ENCODE data around the gene MAP7. TPM values are rescaled to one million over a fixed set of nuclear protein-coding genes. Genes with fewer than 3 reads are reported as not detected.

Gene MAP7
- total RNA-seq, 1 experiment from 2014 or later = 14.8 TPM

DNA sequence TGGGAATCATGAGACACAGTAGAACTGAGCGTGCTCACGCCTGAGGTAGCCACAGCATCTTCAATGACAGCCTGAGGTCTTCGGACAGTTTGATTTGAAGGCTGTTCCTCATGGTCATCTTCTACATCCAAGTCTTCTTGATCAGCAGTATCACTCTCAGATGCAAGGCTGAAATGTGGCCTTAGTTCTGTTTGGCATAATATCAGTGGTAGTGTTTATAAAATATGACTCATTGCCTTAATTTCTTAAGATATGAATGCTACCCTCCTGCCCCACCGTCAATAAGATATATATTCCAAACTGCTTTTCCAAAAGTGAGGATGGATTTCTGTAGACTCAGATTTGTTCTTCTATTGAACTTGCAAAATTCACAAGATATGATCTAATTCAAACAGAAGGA lies 17.5 kb upstream of the MAP7 start:
- no peak for DNase-seq (ENCODE audit: low read depth)
- in situ Hi-C loops (cut with HindIII; ENCODE audit: low pct_unique_long_range_greater_than_20kb, low sequenced_read_pairs) = no loop called here

DNA sequence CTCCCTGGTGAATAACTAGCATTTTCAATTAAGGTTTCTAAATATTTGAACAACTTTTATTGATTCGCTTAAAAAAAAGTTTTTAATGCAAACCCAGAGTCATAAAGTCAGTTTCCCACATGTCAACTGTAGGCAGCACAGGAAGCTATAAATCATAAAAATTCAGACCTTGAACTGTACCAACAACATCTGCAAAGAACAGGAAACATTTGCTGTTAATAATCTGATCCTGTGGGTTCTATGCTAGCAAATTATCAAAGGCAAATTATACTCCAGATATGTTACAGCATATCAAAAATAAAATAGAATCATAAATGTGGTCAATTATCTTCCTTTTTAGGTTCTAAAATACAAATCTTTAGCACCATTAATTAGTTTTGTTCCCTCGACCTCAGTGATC lies 16.6 kb upstream of the MAP7 start:
- no peak for DNase-seq (ENCODE audit: low read depth)

DNA sequence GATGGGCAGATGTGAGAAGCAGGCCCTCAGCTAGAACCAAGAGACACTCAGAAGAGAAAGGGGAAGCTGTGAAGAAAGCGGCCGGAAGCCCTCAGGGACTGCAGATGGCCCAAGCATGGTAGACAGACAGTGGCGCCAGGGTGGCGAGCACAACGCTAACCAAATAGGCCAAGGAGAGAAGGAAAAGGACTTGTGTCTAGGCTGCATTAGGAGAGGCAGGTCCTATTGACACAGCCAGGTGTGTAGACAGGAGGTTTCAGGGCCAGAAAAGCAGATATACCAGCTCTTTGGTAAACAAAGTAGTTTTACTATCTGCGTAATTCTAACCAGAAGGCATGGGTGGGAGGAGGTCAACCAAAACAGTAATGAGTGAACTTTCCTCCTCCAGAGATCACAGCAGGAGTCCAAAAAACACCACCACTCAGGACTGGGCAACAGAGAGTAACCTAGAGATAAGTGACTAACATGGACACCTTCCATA lies 15.8 kb upstream of the MAP7 start:
- DNase-seq (ENCODE audit: low read depth) = no peak
- in situ Hi-C loops (cut with HindIII; ENCODE audit: low pct_unique_long_range_greater_than_20kb, low sequenced_read_pairs) = no loop called here

More for the DNA sequence above, 16.6 kb upstream of the MAP7 start:
- in situ Hi-C loops (cut with HindIII; ENCODE audit: low pct_unique_long_range_greater_than_20kb, low sequenced_read_pairs) = no loop called here

DNA sequence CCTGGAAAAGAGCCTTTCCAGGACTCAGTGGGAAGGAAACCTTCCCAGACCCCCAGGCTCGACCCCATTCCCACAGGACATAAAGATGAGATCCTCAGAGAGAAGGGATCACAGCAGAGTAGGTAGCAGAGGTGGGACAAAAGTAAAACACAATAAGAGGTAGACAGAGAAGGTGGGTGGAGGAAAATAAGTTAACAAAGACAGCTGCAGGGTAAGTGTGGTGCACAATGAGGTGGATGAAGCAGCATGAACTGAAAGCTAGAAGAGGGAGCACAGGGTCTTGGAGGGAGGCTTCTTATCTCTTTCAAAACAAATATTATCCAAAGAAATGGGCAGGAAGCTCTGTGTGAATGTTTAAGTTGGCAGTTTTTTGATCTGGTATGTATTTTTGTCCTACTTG lies 14.0 kb upstream of the MAP7 start:
- in situ Hi-C loops (cut with HindIII; ENCODE audit: low pct_unique_long_range_greater_than_20kb, low sequenced_read_pairs) = no loop called here
- no peak for DNase-seq (ENCODE audit: low read depth)

DNA sequence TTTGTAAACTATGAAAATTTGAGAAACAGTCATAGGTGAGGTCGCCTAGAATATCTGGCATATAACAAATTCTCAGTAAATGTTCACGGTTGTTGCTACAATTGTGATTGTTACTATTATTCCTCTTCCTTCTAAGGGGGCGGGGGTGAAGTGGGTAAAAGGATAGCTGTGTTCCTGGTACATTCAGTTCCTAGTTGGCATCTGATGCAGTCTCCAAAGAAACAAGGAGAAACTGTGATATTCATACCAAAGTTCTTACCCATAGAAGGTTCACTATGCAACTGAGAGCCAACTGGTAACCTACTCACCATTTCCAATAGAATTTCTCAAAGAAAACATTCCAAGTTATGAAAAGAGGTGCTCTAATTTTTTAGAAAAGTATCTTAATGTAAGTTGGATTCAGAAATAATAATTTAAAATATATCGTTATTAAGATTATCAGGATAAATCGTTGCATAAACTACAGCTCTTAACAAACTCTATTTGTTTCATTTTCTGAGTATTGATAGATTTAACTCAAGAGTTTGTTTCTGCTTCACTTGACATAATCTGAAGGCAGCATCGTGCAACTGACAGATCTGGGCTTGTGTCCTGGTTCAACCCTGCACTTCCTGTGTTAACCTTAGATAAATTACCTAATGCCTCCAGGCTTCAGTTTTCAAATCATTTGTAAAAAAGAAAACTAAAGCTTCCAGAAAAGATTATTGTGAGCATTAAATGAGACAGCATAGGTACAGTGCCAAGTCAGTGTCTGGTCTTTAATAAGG lies 13.3 kb upstream of the MAP7 start:
- in situ Hi-C loops (cut with HindIII; ENCODE audit: low pct_unique_long_range_greater_than_20kb, low sequenced_read_pairs) = no loop called here
- no peak for DNase-seq (ENCODE audit: low read depth)

DNA sequence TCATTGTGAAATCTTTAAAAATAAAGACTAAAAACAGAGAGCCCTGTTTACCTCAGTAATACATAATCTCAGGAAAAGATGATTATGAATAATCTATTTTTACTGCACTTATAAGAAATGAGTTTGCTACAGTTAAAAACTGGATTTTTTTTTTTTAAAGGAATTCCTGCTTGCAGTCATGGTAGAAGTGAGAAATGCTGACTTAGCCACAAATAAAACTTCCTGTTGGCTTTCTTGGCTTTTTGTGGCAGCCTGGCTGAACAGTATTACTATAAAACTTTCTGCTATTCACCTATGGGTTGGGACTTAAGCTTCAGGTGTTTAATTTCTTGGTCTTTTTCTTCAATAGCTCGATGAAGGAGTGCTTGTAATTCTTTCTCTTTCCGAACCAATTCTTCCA lies 12.0 kb upstream of the MAP7 start:
- in situ Hi-C loops (cut with HindIII; ENCODE audit: low pct_unique_long_range_greater_than_20kb, low sequenced_read_pairs) = no loop called here
- DNase-seq (ENCODE audit: low read depth) = no peak

DNA sequence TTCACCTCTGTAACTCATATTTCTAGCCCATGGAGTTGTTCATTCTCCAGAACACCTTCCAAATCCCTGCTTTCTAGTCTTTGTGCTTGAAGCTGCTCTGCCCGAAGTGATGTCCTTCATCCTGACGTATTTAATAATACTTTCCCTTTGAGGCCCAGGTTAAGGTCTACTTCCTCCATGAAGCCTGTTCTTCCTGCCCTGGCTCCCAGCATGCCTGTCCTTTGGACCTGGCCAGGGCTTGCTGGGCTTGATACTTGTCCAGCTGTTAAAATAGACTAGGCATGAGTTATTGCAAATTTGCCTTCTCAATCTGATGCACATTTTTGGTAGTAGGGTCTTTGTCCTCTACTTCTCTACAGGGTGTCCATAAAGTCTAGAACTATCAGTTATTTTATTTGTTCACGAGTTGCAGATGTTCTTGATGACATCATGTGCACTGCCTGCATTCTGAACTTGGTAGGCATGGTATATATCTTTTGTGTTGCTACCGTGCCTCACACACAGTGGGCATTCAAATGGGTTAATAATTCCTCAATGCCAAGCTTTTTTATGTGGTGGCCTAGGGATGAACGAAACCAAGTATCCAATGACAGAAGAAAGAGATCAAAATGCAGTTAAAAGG lies 3.1 kb upstream of the MAP7 start:
- DNase-seq (ENCODE audit: low read depth) = no peak
- in situ Hi-C loops (cut with HindIII; ENCODE audit: low pct_unique_long_range_greater_than_20kb, low sequenced_read_pairs) = no loop called here

DNA sequence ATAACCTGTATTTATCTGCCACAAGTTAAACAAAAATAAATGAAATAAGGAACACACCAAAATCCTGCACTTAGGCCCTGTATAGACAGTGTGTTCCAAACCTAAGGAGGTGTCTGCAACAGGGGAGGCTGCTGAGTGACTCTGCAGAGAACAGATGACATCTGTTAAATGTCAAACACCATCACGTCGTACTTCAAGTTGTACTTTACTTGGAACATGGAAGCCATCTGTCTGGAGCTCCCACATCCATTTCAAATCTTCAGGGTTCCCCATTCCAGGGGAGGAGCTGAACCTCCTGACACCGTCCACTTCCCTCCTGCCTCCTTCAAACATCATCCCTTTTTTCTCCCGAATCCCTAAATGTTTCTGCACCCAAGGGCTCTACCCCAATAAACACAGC lies 1.8 kb upstream of the MAP7 start:
- no peak for DNase-seq (ENCODE audit: low read depth)
- in situ Hi-C loops (cut with HindIII; ENCODE audit: low pct_unique_long_range_greater_than_20kb, low sequenced_read_pairs) = no loop called here

DNA sequence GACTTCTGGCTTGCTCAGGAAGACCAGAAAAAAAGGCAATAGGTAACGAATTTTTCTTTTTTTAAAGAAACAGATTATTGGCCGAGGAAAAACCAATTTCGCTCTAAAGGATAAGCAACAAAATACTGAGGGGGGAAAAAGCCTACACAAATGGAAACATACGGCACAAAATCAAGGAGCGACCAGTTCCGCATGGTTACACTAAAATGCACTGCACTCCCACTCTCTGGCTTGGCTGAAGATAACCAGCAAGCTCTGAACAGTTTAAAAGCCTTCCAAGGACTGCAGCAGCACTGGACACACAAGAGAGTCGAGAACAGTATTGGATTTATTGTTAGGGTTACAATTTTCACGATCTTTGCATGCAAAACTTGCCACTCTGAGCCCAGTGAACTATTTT lies 881 bp upstream of the MAP7 start:
- DNase-seq (ENCODE audit: low read depth) = no peak
- in situ Hi-C loops (cut with HindIII; ENCODE audit: low pct_unique_long_range_greater_than_20kb, low sequenced_read_pairs) = no loop called here

DNA sequence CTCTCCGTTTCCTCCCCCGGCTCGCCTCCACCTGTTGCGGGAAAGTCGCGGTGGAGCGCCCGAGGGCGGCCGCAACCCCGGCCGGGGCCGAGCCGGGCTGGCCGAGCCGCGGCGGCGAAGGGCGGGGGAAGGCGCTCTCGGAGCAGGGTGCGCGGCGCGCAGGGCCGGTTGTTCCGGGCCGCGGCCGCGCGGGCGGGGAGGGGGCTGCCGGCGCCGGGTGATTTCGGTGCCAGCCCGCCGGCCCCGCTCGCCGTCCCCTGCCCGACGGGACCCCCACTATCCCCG lies 235 bp downstream of the MAP7 start:
- DNase-seq (ENCODE audit: low read depth) = no peak
- in situ Hi-C loops (cut with HindIII; ENCODE audit: low pct_unique_long_range_greater_than_20kb, low sequenced_read_pairs) = no loop called here

DNA sequence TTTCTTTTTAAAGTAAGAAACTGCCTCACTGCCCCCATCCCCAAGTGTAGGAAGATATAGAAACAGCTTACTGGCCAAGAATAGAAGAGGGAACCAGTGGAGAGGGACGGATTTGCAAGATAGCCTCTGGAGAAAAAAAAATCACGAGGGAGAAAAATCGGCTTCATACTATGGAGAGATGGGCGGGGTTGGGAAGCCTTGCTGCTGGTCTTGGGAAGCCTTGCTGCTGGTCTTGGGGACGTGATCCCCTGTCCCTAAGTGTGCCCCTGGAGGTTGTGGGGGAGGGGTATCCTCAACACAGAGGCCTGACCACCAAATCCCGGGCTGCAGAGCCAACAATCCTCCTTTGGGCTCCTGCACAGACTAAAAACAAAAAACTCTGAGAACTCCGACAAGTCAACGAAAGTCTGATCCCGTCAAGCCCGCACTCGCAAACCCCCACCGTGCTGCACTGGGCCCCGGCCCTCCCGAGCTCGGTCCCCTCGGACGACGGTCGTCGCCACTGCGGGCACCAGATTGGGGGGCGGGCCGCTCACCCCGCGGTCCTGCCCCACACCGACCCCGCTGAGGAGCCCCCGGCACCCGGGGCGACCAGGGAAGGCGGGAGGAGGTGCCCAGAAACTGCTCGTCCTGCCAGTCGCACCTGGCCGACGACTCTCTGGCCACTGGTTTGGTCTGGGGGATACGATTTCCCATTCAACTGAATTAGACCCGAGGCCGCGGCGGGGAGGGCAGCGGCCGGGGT lies 750 bp downstream of the MAP7 start:
- in situ Hi-C loops (cut with HindIII; ENCODE audit: low pct_unique_long_range_greater_than_20kb, low sequenced_read_pairs) = no loop called here
- DNase-seq (ENCODE audit: low read depth) = peak; percentile 31

DNA sequence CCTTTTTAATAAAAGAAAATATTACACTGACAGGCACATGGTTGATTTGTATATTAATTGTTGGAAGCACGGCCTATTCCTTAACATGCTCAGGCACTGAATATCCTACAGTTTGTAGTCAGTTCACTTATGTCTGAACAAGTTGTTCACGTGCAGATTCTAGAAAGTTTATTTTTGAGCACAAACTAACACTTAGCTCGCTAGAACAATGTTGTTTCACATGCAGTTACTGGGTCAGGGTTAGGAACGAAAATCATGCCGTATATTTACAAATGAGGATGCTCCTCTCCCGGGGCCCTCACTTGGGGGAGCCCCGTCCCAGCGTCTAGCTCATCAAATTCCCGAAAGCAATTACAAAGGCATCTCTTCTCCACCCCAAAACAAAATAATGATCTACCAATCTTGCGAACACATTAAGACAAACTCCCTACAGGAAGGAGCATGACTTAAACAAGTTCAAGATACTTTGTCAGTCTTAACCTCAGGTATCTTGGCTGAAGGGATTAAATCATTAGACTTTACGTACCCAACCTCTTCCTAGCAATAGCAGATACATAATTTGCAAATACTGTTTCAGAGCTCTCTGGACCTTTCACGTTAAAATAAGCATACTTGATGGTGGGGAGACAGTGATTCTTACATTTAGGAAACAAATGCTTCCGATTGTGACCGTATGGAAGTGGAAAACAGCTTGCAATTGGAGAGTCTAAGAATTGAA lies 1.5 kb downstream of the MAP7 start:
- no peak for DNase-seq (ENCODE audit: low read depth)
- in situ Hi-C loops (cut with HindIII; ENCODE audit: low pct_unique_long_range_greater_than_20kb, low sequenced_read_pairs) = no loop called here

DNA sequence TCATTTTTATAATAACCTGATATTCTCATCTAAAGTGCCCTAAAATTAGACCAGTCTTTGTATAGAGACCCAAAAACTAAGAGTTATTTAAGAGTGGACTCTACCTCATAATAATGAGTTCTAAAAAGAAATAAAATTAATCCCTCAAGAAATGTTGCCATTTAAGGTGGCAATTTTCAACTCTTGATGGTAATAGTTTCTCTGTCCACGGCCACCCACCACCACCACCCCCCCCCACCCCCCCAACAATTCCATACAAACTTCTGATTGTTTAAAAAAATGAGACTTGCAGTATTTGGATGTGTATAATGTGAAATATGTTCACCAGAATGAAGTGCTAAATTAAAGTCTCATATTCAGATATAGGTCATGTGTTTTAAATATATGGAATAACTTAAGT lies 2.4 kb downstream of the MAP7 start:
- DNase-seq (ENCODE audit: low read depth) = no peak
- in situ Hi-C loops (cut with HindIII; ENCODE audit: low pct_unique_long_range_greater_than_20kb, low sequenced_read_pairs) = no loop called here

DNA sequence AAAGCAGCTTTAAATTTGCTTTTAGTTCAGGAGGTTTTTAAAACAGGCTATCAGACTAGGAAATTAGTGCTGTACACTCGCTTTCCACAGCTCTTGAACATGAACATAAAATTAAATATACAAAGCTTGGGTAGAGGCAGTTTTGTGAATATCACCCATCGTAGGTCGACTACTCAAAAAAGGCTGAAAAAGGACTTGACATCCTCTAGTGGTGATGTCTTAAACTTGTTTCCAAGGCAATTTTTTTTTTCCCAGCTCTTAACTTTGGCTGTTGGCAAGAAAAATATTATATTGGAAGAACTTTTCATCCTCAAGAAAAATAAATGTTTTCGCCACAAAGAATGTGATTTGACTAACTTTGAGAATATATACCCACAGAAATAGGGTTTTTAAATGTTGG lies 2.9 kb downstream of the MAP7 start:
- DNase-seq (ENCODE audit: low read depth) = peak; percentile 59
- in situ Hi-C loops (cut with HindIII; ENCODE audit: low pct_unique_long_range_greater_than_20kb, low sequenced_read_pairs) = no loop called here

DNA sequence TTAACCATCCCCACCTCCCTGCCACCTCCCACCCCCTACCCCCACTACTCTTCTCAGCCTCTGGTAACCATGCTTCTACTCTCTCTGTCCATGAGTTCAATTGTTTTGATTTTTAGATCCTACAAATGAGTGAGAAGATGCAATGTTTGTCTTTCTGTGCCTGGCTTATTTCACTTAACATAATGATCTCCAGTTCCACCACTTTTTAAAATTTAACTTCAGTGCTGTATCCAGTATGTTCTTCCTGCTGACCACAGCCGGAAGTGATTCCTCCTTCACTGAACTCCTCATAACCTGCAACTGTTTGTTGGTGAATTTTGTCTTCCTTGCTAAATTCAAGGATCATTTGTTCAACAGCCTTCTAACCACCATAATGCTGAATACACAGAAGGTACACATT lies 3.9 kb downstream of the MAP7 start:
- DNase-seq (ENCODE audit: low read depth) = peak; percentile 76
- in situ Hi-C loops (cut with HindIII; ENCODE audit: low pct_unique_long_range_greater_than_20kb, low sequenced_read_pairs) = no loop called here

DNA sequence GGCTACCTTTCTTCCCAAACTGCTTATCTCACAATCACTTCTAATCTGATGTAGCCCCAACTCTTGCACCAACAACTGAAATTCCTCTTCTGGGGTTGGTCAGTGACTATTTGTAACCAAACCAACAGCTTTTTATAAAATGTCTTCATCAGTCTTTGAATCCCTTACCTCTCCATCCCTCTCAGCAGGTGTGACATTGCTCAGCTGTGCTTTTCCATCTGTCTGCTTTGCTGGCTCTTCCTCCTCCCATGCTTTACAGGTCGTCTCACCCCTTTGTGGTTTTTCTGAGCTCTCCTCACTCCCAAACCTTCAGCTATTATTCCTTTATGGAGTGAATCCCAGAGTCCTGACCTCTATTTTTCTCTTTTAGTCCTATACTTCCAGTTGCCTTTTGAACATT lies 5.9 kb downstream of the MAP7 start:
- in situ Hi-C loops (cut with HindIII; ENCODE audit: low pct_unique_long_range_greater_than_20kb, low sequenced_read_pairs) = no loop called here

DNA sequence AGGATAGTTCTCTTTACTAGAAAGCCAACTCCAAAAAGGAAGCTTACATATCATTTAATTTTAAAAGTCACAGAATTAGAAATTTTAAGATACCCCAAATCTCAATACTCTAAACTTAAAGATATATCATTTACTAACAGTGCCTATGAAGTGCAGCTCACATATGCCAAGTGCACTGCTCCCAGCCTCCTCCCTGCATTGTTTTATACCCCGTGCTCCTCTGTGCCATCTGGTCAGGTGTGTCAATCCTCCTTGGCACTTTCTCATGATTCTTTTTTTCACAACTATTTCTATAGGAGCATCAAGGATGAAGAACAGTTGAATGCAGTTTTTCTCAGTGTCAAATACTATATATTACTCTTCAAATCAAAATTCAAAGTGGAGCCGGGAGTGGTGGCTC lies 8.8 kb downstream of the MAP7 start:
- DNase-seq (ENCODE audit: low read depth) = no peak
- in situ Hi-C loops (cut with HindIII; ENCODE audit: low pct_unique_long_range_greater_than_20kb, low sequenced_read_pairs) = no loop called here

More for the DNA sequence above, 5.9 kb downstream of the MAP7 start:
- no peak for DNase-seq (ENCODE audit: low read depth)

DNA sequence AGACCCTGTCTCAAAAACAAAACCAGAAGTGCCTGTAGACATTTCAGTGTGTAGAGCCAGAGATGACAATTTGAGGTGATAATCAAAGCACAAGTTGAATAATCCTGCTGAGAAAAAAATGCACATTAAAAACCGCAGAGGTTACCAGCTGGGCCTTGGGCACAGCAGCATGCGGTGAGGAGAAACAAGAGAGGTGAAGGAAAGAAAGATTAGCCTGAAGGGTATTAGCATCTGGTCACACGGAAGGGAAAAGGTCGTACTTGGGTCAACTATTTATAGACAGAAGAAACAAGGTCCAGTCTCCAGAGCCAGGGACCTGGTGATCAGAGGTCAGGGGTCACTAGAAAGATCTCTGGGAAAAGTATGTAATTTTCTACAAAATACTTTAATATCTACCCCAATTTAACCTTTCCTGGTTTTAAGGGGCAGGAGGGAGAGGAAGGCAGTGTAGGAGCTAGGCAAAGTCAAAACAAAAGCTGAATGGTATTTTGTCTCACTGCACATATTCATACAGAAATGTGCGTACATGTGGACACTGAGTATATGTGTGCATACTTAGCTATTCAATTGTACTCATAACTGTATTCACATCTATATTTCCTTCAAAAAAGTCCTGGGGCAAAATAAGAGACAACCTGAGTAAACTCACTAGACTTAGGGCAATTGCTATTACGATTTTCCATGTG lies 10.1 kb downstream of the MAP7 start:
- in situ Hi-C loops (cut with HindIII; ENCODE audit: low pct_unique_long_range_greater_than_20kb, low sequenced_read_pairs) = no loop called here

More for the DNA sequence above, 10.1 kb downstream of the MAP7 start:
- DNase-seq (ENCODE audit: low read depth) = peak; percentile 78

All from Caki2 (cell line).